Osteocyte (in vitro differentiated cells): ENCODE results near the gene RAD51B. TPM values are rescaled to one million over a fixed set of nuclear protein-coding genes. Genes with fewer than 3 reads are reported as not detected.

Experiments used
- DNase-seq: peaks from one replicate; pipeline ENCODE4 v3.0.0; 2021; ENCODE audit warnings: mixed read lengths; ENCODE audit not compliant: unreplicated experiment; ENCODE audit errors: extremely low spot score
- H3K27ac Mint-ChIP-seq: one replicate; pipeline ENCODE4 v1.8.0; 2021; ENCODE audit warnings: mild to moderate bottlenecking, mixed read lengths; ENCODE audit not compliant: unreplicated experiment
- H3K27me3 Mint-ChIP-seq: one replicate; pipeline ENCODE4 v1.8.0; 2021; ENCODE audit warnings: mixed read lengths; ENCODE audit not compliant: unreplicated experiment
- H3K36me3 Mint-ChIP-seq: one replicate; pipeline ENCODE4 v1.8.0; 2021; ENCODE audit warnings: mixed read lengths; ENCODE audit not compliant: unreplicated experiment
- H3K4me1 Mint-ChIP-seq: one replicate; pipeline ENCODE4 v1.8.0; 2021; ENCODE audit warnings: mixed read lengths; ENCODE audit not compliant: unreplicated experiment
- H3K4me3 Mint-ChIP-seq: one replicate; pipeline ENCODE4 v1.8.0; 2021; ENCODE audit warnings: mild to moderate bottlenecking, moderate library complexity, mixed read lengths; ENCODE audit not compliant: unreplicated experiment
- H3K9me3 Mint-ChIP-seq: one replicate; pipeline ENCODE4 v1.8.0; 2021; ENCODE audit warnings: mixed read lengths; ENCODE audit not compliant: unreplicated experiment
- total RNA-seq: library from RNA; stranded (reverse); gene quantifications from 2 replicates; pipeline ENCODE4 v1.2.1, GENCODE V29; 2021
- TF ChIP-seq, protein P1 (sequence below): fragments of 200-600 bp; sonication (generic); IDR thresholded peaks from 2 replicates; pipeline ENCODE4 v1.5.0; 2021; ENCODE audit warnings: antibody characterized with exemption, mild to moderate bottlenecking, moderate library complexity

The RAD51B gene
- total RNA-seq, 1 donor from 2014 or later, result 12.7 TPM

DNA sequence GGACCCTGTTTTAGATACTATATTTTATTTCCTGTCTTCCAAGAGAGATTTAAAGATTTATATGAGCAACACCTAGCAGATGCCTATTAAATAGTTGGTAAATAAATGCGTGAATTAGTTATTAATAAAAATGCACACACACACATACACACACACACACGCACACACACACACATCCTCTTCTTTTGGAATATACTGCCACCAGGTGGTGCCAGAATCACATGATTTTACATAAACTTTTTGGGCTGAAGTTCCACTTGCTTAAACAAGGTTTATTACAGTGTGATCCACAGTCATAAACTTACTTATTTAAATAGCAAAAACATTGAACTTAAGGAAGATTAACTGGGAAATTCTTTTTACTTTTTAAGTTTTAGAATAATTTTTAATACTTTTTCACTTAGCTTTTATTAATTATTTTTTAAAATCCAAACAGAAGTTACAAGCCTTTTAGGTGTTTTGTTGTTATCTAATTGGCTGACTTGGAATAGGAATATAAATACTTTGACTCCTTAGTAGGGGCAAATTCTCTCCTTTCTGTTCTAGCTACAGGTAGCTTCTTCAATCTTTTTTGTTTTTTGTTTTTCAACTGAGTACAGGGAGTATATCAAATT lies 17.5 kb downstream of the RAD51B start:
- TF ChIP-seq, protein P1, sequence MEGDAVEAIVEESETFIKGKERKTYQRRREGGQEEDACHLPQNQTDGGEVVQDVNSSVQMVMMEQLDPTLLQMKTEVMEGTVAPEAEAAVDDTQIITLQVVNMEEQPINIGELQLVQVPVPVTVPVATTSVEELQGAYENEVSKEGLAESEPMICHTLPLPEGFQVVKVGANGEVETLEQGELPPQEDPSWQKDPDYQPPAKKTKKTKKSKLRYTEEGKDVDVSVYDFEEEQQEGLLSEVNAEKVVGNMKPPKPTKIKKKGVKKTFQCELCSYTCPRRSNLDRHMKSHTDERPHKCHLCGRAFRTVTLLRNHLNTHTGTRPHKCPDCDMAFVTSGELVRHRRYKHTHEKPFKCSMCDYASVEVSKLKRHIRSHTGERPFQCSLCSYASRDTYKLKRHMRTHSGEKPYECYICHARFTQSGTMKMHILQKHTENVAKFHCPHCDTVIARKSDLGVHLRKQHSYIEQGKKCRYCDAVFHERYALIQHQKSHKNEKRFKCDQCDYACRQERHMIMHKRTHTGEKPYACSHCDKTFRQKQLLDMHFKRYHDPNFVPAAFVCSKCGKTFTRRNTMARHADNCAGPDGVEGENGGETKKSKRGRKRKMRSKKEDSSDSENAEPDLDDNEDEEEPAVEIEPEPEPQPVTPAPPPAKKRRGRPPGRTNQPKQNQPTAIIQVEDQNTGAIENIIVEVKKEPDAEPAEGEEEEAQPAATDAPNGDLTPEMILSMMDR, result peak; percentile 69
- H3K4me3 Mint-ChIP-seq, result no peak overlapping the region
- H3K36me3 Mint-ChIP-seq, result no peaks in the 10 kb centered on the region
- no peaks in the 10 kb centered on the region for H3K27me3 Mint-ChIP-seq
- no peaks in the 10 kb centered on the region for H3K4me1 Mint-ChIP-seq
- H3K9me3 Mint-ChIP-seq, result no peaks in the 10 kb centered on the region
- no peak for DNase-seq
- no peak overlapping the region for H3K27ac Mint-ChIP-seq

DNA sequence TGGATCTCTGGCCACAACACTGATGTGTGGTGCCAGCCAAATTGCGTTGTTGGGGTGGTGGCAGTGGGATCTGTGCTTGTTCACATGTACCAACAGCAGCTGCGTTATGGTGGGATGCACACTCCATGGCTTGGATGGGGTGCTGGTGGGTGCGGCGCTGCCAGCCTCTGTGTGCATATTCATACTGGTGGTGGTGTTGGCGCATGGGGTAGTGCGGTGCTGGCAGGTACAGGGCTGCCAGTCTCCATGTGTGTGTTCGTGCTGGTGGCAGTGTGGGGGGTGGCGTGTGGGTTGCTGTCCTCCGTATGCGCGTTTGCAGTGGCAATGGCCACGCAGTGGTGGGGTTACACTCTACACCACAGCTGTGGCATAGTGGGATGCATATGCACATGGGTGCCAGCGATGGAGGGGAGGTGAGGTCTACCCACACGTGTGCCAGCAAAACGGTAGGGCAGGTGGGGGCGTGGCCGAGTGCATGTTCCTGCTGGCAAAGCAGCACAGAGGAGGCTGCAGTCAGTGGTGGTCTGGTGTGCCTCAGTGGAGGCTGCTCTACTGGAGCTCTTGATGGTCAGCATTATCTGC lies 26.5 kb downstream of the RAD51B start:
- no peak for DNase-seq
- Mint-ChIP-seq H3K4me1 (no peaks in the 10 kb centered on the region), H3K27me3 (no peaks in the 10 kb centered on the region), H3K27ac (no peak overlapping the region), H3K4me3 (no peak overlapping the region), H3K9me3 (peaks cover 26% of the 10 kb centered on the region), H3K36me3 (peaks cover 9% of the 10 kb centered on the region)
- TF ChIP-seq, protein P1, result no peak

DNA sequence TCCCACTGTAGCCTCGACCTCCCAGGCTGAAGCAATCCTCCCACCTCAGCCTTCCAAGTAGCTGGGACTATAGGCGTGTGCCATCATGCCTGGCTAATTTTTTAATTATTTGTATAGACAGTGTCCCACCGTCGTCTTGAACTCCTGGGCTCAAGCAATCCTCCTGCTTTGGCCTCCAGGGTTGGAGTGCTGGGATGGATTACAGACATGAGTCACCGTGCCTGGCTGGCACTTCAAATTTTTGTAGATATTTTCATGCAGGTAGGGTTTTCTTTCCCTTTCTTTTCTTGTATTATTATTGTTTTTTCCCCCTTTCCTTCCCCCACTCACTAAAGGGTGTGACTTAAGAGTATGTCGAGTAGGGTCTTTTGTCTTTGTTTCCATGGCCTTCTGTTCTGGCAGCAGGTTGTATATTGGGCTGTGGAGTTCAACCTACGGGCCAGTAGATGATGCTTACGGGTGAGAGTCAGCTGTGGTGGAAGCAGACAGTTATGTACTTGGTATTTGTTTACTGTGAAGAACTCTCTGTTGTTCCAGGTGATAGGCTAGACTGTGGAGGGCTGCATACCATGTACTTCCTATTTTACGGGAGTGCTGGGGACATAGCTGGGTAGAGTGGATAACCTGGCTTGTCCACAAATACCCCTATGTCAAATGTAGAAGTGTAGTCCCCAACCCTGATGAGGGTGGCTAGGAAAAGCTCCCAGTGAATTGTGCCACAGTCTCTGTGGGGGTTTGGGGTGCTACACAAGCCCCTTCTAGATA lies 30.7 kb downstream of the RAD51B start:
- peaks cover 26% of the 10 kb centered on the region for H3K9me3 Mint-ChIP-seq
- H3K27ac Mint-ChIP-seq, result no peak overlapping the region
- no peak overlapping the region for H3K4me3 Mint-ChIP-seq
- no peaks in the 10 kb centered on the region for H3K4me1 Mint-ChIP-seq
- no peaks in the 10 kb centered on the region for H3K27me3 Mint-ChIP-seq
- peaks cover 9% of the 10 kb centered on the region for H3K36me3 Mint-ChIP-seq
- TF ChIP-seq, protein P1, result no peak
- no peak for DNase-seq

DNA sequence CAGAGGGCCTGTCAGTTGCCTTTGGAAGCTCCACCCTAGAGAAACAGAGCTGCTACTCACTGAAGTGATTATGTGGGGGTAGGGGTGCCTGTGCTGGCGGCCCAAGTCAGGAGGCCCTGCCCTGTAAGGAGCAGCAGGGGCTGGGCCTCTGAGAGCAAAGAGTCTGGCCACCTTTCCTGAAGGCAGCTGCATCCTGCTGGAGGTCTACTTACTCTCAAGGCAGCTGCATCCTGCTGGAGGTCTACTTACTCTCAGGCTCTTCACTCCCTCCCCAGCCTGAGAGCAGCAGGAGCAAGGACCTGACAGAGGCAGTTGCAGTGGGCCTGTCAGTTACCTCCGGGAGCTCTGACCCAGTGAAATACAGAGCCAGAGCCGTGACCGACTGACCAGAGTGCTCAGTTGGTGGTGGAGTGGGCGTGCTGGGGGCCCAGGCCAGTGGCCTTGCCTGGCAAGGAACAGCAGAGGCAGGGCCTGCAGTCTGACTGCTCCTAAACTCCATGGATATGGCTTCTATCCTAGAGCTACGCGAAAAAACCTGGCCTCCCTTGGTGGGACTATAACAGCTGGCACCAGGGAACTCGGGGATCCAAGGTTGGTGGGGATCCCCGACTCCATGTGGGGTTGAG lies 32.3 kb downstream of the RAD51B start:
- peaks cover 9% of the 10 kb centered on the region for H3K4me1 Mint-ChIP-seq
- H3K9me3 Mint-ChIP-seq, result peaks cover 20% of the 10 kb centered on the region
- no peak overlapping the region for H3K4me3 Mint-ChIP-seq
- peaks cover 9% of the 10 kb centered on the region for H3K36me3 Mint-ChIP-seq
- no peak for DNase-seq
- H3K27ac Mint-ChIP-seq, result no peak overlapping the region
- TF ChIP-seq, protein P1, result no peak
- H3K27me3 Mint-ChIP-seq, result no peaks in the 10 kb centered on the region
